Liver (tissue), 9 donors: ENCODE results near the gene PIN1. TPM values are rescaled to one million over a fixed set of nuclear protein-coding genes. Genes with fewer than 3 reads are reported as not detected.

ENCODE experiments used
- DNase-seq: peaks from one replicate; pipeline ENCODE4 v3.0.0-alpha.2; 2017; ENCODE audit warnings: low spot score
- H3K27ac ChIP-seq, 2 donors: one replicate each; pipeline ENCODE4 v1.7.0; 2013; ENCODE audit warnings: inconsistent platforms in 2 of 2, low read length in 2 of 2, control low read depth in 1 of 2, low read depth in 1 of 2, mild to moderate bottlenecking in 1 of 2
- H3K27me3 ChIP-seq, 4 donors: one replicate each; pipeline versions ENCODE4 v1.6.1 to v1.7.0; 2013; ENCODE audit warnings: low read length in 3 of 4, inconsistent platforms in 1 of 4, mild to moderate bottlenecking in 1 of 4, moderate library complexity in 1 of 4; ENCODE audit not compliant: control insufficient read depth in 4 of 4, insufficient read depth in 4 of 4
- H3K36me3 ChIP-seq, 4 donors: one replicate each; pipeline versions ENCODE4 v1.6.1 to v1.7.0; 2013; ENCODE audit warnings: low read length in 3 of 4, mild to moderate bottlenecking in 3 of 4, low read depth in 1 of 4, moderate library complexity in 1 of 4; ENCODE audit not compliant: control insufficient read depth in 4 of 4, insufficient read depth in 3 of 4
- H3K4me1 ChIP-seq, 4 donors: one replicate each; pipeline versions ENCODE4 v1.6.1 to v1.7.0; 2013; ENCODE audit warnings: low read length in 3 of 4, mild to moderate bottlenecking in 3 of 4, moderate library complexity in 1 of 4; ENCODE audit not compliant: control insufficient read depth in 4 of 4, insufficient read depth in 4 of 4
- H3K4me3 ChIP-seq, 3 donors: one replicate each; pipeline versions ENCODE4 v1.6.1 to v1.7.0; 2013; ENCODE audit warnings: low read length in 3 of 3, control low read depth in 1 of 3, low read depth in 1 of 3, mild to moderate bottlenecking in 1 of 3
- H3K9ac ChIP-seq, 2 donors: one replicate each; pipeline ENCODE4 v1.7.0; 2013; ENCODE audit warnings: low read length in 2 of 2, mild to moderate bottlenecking in 2 of 2, moderate library complexity in 2 of 2, control low read depth in 1 of 2, low read depth in 1 of 2
- H3K9me3 ChIP-seq, 4 donors: one replicate each; pipeline versions ENCODE4 v1.6.1 to v1.7.0; 2013; ENCODE audit warnings: low read length in 3 of 4; ENCODE audit not compliant: control insufficient read depth in 4 of 4
- ATF3 ChIP-seq: IDR thresholded peaks from 2 replicates; pipeline ENCODE4 v1.6.1; 2016; ENCODE audit warnings: antibody characterized with exemption
- CTCF ChIP-seq: fragments of 150-350 bp; IDR thresholded peaks from 2 replicates; pipeline ENCODE4 v1.5.1; 2017; ENCODE audit warnings: improper control_type of control experiment, low read depth, low read length; ENCODE audit not compliant: missing input control
- EGR1 ChIP-seq, 2 donors: IDR thresholded peaks; 2 replicates each; pipeline ENCODE4 v1.6.1; 2016 to 2018; ENCODE audit warnings: antibody characterized with exemption in 2 of 2, low read depth in 2 of 2
- FOXA1 ChIP-seq: IDR thresholded peaks from 2 replicates; pipeline ENCODE4 v1.6.1; 2016; ENCODE audit warnings: antibody characterized with exemption
- FOXA2 ChIP-seq: IDR thresholded peaks from 2 replicates; pipeline ENCODE4 v1.6.1; 2016; ENCODE audit warnings: antibody characterized with exemption
- GABPA ChIP-seq, 2 donors: IDR thresholded peaks in 1 of 2; conservative IDR thresholded peaks in 1 of 2; 2 replicates each; pipeline ENCODE4 v1.6.1; 2016; ENCODE audit warnings: antibody characterized with exemption in 2 of 2, mild to moderate bottlenecking in 1 of 2, moderate library complexity in 1 of 2
- HNF4A ChIP-seq, 2 donors: conservative IDR thresholded peaks; 2 replicates each; pipeline ENCODE4 v1.6.1; 2016; ENCODE audit warnings: antibody characterized with exemption in 2 of 2, mild to moderate bottlenecking in 2 of 2
- HNF4G ChIP-seq: IDR thresholded peaks from 2 replicates; pipeline ENCODE4 v1.6.1; 2016; ENCODE audit warnings: antibody characterized with exemption
- JUND ChIP-seq, 2 donors: IDR thresholded peaks; 2 replicates each; pipeline ENCODE4 v1.6.1; 2016; ENCODE audit warnings: antibody characterized with exemption in 2 of 2
- MAX ChIP-seq: IDR thresholded peaks from 2 replicates; pipeline ENCODE4 v1.6.1; 2016; ENCODE audit warnings: antibody characterized with exemption
- NR2F2 ChIP-seq: IDR thresholded peaks from 2 replicates; pipeline ENCODE4 v1.6.1; 2016; ENCODE audit warnings: antibody characterized with exemption
- RAD21 ChIP-seq, 2 donors: IDR thresholded peaks; 2 replicates each; pipeline ENCODE4 v1.6.1; 2016; ENCODE audit warnings: antibody characterized with exemption in 2 of 2, mild to moderate bottlenecking in 2 of 2
- REST ChIP-seq: IDR thresholded peaks from 2 replicates; pipeline ENCODE4 v1.6.1; 2016; ENCODE audit warnings: antibody characterized with exemption, mild to moderate bottlenecking
- RXRA ChIP-seq, 2 donors: IDR thresholded peaks; 2 replicates each; pipeline ENCODE4 v1.6.1; 2017 to 2018; ENCODE audit warnings: antibody characterized with exemption in 2 of 2, mild to moderate bottlenecking in 1 of 2
- SP1 ChIP-seq: IDR thresholded peaks from 2 replicates; pipeline ENCODE4 v1.6.1; 2018; ENCODE audit warnings: antibody characterized with exemption, mild to moderate bottlenecking
- TAF1 ChIP-seq: conservative IDR thresholded peaks from 2 replicates; pipeline ENCODE4 v1.6.1; 2016; ENCODE audit warnings: antibody characterized with exemption, mild to moderate bottlenecking
- YY1 ChIP-seq: IDR thresholded peaks from 2 replicates; pipeline ENCODE4 v1.6.1; 2016; ENCODE audit warnings: antibody characterized with exemption, mild to moderate bottlenecking
- ZBTB33 ChIP-seq: IDR thresholded peaks from 2 replicates; pipeline ENCODE4 v1.6.1; 2016; ENCODE audit warnings: antibody characterized with exemption
- WGBS: extraction: QIAGEN DNeasy Blood & Tissue Kit; methylation state at CpG from one replicate; pipeline ENCODE4 v1.1.7; 2013; 5-methylcytosine and 5-hydroxymethylcytosine counted together
- polyA plus RNA-seq, 2 donors: library from polyadenylated mRNA; stranded (reverse) in 1 of 2; unstranded in 1 of 2; fragments of 200-250 nt in 1 of 2; fragments of >200 nt in 1 of 2; fragmentation: Nextera tagmentation in 1 of 2; extraction: Ambion mirVana in 1 of 2; gene quantifications; one replicate each; pipeline versions ENCODE4 v1.2.1 to v1.2.3, GENCODE V29; 2013 to 2015
- total RNA-seq, 2 donors: library from RNA; depleted of rRNA; stranded (reverse); fragments of >200 nt; gene quantifications; one replicate each; pipeline ENCODE4 v1.2.3, GENCODE V29; 2014
- donor health status: healthy.
- donor health status: healthy.
- donor health status: healthy.
- donor health status: healthy.
- donor health status: healthy.

The PIN1 gene
- total and polyA plus RNA-seq, 4 donors, result 34.4 to 51.3 (median 39.9) TPM

- DNase-seq, result no peak
- Histone ChIP-seq H3K4me3 (no peak overlapping the region), H3K27me3 (no peaks in the 10 kb centered on the region), H3K9ac (no peak overlapping the region), H3K9me3 (no peaks in the 10 kb centered on the region), H3K4me1 (peaks cover 0 to 3% (median 0%) of the 10 kb centered on the region in 4 donors), H3K27ac (no peak overlapping the region), H3K36me3 (no peaks in the 10 kb centered on the region)
- TF ChIP-seq CTCF (no peak), ZBTB33 (no peak), FOXA2 (no peak), MAX (no peak), NR2F2 (no peak), RXRA (IDR thresholded peaks at IDR 0.05) (no peak), HNF4A (conservative IDR thresholded peaks at IDR 0.05) (no peak), SP1 (no peak), TAF1 (no peak), FOXA1 (no peak), GABPA (IDR thresholded peaks at IDR 0.05 in 1 of 2, conservative IDR thresholded peaks at IDR 0.05 in 1 of 2) (no peak), RAD21 (IDR thresholded peaks at IDR 0.05) (no peak), HNF4G (no peak), JUND (IDR thresholded peaks at IDR 0.05) (no peak), ATF3 (no peak), EGR1 (IDR thresholded peaks at IDR 0.05; ENCODE audit: low read depth in 2 of 2) (no peak), YY1 (no peak), REST (no peak)
Observed at GRCh38 chr19:9799162-9799561, 36.0 kb upstream of the PIN1 start.

DNA sequence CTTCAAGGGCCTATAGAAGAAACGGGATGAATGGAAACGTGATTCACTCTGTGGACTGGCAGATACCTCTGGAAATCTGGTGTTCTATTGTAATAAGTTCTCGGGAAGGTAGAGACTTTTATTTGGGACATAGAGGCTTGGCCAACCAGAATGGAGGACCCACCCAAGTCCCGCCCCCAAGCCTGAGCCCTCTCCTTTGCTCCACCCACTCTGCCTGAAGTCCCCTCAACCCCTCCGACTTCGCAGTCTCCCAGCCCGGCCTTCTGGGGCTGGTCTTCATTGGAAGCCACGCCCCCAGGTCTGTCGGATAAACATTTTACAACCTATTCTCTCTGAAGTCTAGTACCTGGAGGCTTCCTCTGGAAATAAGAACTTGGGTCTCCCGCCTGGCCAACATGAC lies 33.1 kb upstream of the PIN1 start:
- 95% methylated on average over 10 of the region's 10 CpGs for WGBS
- Histone ChIP-seq H3K4me3 (no peak overlapping the region), H3K27ac (no peak overlapping the region), H3K27me3 (no peaks in the 10 kb centered on the region), H3K9me3 (no peaks in the 10 kb centered on the region), H3K4me1 (no peaks in the 10 kb centered on the region), H3K9ac (no peak overlapping the region), H3K36me3 (peaks cover 0 to 5% (median 0%) of the 10 kb centered on the region in 4 donors)
- DNase-seq, result no peak
- TF ChIP-seq EGR1 (IDR thresholded peaks at IDR 0.05; ENCODE audit: low read depth in 2 of 2) (no peak), CTCF (no peak), NR2F2 (no peak), JUND (IDR thresholded peaks at IDR 0.05) (no peak), GABPA (IDR thresholded peaks at IDR 0.05 in 1 of 2, conservative IDR thresholded peaks at IDR 0.05 in 1 of 2) (no peak), MAX (no peak), TAF1 (no peak), ZBTB33 (no peak), FOXA1 (no peak), YY1 (no peak), RXRA (IDR thresholded peaks at IDR 0.05) (no peak), FOXA2 (no peak), RAD21 (IDR thresholded peaks at IDR 0.05) (no peak), HNF4G (no peak), SP1 (no peak), HNF4A (conservative IDR thresholded peaks at IDR 0.05) (no peak)
